CD4-positive, alpha-beta memory T cell (primary cell): ENCODE results near the gene SMYD3. TPM values are rescaled to one million over a fixed set of nuclear protein-coding genes. Genes with fewer than 3 reads are reported as not detected.
A peak's percentile ranks its signal among the peaks of the same experiment; 100 is the strongest.

Experiments
- CTCF ChIA-PET: fragments of 350-600 bp; sonication (Branson Sonifier 250); formaldehyde crosslinking; loops from one replicate; lab custom pipeline; 2021; ENCODE audit warnings: inconsistent platforms; ENCODE audit not compliant: partially characterized antibody; lab: Charles Lee
- POLR2A ChIA-PET: fragments of 350-600 bp; sonication (Branson Sonifier 250); formaldehyde crosslinking; loops from one replicate; lab custom pipeline; 2021; ENCODE audit not compliant: partially characterized antibody; lab: Charles Lee
- DNase-seq, 5 donors: peaks; one replicate each; pipeline versions ENCODE4 v3.0.0 to v3.0.0-alpha.2; 2020 to 2022; ENCODE audit warnings: mixed read lengths in 1 of 5
- H3K27ac ChIP-seq: one replicate; pipeline ENCODE4 v1.7.0; 2013; ENCODE audit warnings: low read depth, low read length
- H3K27me3 ChIP-seq: 2 replicates; pipeline ENCODE4 v1.7.0; 2013; ENCODE audit warnings: mild to moderate bottlenecking, low read length, moderate library complexity; ENCODE audit not compliant: insufficient read depth
- H3K36me3 ChIP-seq: 2 replicates; pipeline ENCODE4 v1.7.0; 2013; ENCODE audit warnings: mild to moderate bottlenecking, low read length, moderate library complexity; ENCODE audit not compliant: insufficient read depth
- H3K4me1 ChIP-seq: 2 replicates; pipeline ENCODE4 v1.7.0; 2013; ENCODE audit warnings: mild to moderate bottlenecking, low read length, moderate library complexity; ENCODE audit not compliant: insufficient read depth
- H3K4me3 ChIP-seq, 2 donors: one replicate each; pipeline ENCODE4 v1.7.0; 2013; ENCODE audit warnings: low read length in 2 of 2, mild to moderate bottlenecking in 1 of 2
- H3K9me3 ChIP-seq, 2 donors: one replicate each; pipeline ENCODE4 v1.7.0; 2013; ENCODE audit warnings: low read length in 2 of 2, control low read depth in 1 of 2; ENCODE audit not compliant: control insufficient read depth in 1 of 2
- H3K27ac Mint-ChIP-seq, 7 donors: one replicate each; pipeline ENCODE4 v1.8.0; 2020 to 2021; ENCODE audit warnings: mixed read lengths in 7 of 7, mild to moderate bottlenecking in 6 of 7, inconsistent platforms in 3 of 7, moderate library complexity in 3 of 7
- H3K27me3 Mint-ChIP-seq, 2 donors: one replicate each; pipeline ENCODE4 v1.8.0; 2020 to 2021; ENCODE audit warnings: mixed read lengths in 2 of 2
- H3K36me3 Mint-ChIP-seq, 2 donors: one replicate each; pipeline ENCODE4 v1.8.0; 2020 to 2021; ENCODE audit warnings: mixed read lengths in 2 of 2, inconsistent platforms in 1 of 2, mild to moderate bottlenecking in 1 of 2
- H3K4me1 Mint-ChIP-seq, 4 donors: one replicate each; pipeline ENCODE4 v1.8.0; 2020 to 2021; ENCODE audit warnings: mixed read lengths in 4 of 4, mild to moderate bottlenecking in 1 of 4
- H3K4me3 Mint-ChIP-seq, 8 donors: one replicate each; pipeline ENCODE4 v1.8.0; 2020 to 2021; ENCODE audit warnings: mixed read lengths in 8 of 8, mild to moderate bottlenecking in 7 of 8, moderate library complexity in 6 of 8, inconsistent platforms in 3 of 8
- H3K9me3 Mint-ChIP-seq, 8 donors: one replicate each; pipeline ENCODE4 v1.8.0; 2020 to 2021; ENCODE audit warnings: mixed read lengths in 8 of 8, mild to moderate bottlenecking in 5 of 8, inconsistent platforms in 3 of 8, moderate library complexity in 1 of 8
- intact Hi-C: fragments of 100-400 bp; cut with micrococcal nuclease; formaldehyde crosslinking; loops from one replicate; pipeline ENCODE4 v1.15.1; 2023
- polyA plus RNA-seq, 2 donors: library from polyadenylated mRNA; unstranded; fragments of 300-500 nt; fragmentation: Illumina TruSeq; gene quantifications; one replicate each; pipeline ENCODE4 v1.2.3, GENCODE V29; 2021
- total RNA-seq, 2 experiments: library from RNA; stranded (reverse); gene quantifications; one replicate each; pipeline ENCODE4 v1.2.3, GENCODE V29; 2021

Gene SMYD3
- total and polyA plus RNA-seq, 4 experiments from 2014 or later, result 19.5 to 28.9 (median 22.9) TPM

DNA sequence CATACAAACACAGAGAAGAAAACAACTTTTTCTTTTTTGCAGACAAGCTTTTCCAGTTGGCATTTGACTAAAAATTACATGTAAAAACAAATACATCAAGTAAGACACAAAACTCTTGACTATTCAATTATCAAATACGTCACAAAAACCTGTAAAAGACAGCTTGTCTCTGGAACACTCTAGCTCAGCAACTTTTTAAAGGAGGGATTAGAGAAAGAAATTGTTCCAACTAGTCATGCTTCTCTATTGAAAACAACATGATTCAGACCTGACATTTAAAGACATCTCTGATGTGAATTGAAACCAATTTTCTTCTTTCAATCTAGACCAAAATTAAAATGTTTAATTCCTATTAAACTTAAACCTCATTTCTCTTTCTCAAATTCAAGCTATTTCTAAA, 30.3 kb downstream of the SMYD3 start:
- no peak for DNase-seq
- CTCF ChIA-PET, result interaction anchor here (0.9 kb wide), 1 partner anchor 13 kb away, joined by 3 read pairs; no protein-coding TSS in a partner anchor
- no peaks in the 10 kb centered on the region for H3K27me3 ChIP-seq

DNA sequence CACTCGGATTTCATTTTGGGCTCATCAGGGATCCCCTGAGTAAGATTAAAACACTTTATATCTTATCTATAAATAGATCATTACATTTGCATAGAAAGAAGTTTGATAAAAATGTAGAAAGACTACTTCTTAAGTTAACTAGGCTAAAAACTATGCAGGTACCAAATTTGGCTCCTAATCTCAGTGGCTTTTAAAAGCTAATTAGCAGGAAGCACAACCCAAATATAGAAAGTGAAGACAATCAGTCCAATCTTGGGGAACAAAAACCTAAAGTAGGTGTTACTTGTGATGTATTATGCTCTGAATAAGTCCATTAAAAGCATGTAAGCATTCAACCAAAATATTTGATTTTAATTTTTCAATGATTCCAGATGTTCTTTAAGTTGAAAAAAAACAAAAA, 35.4 kb downstream of the SMYD3 start:
- no peak overlapping the region for H3K4me3 ChIP-seq
- intact Hi-C loops, result no loop called here
- H3K27me3 Mint-ChIP-seq, result no peaks in the 10 kb centered on the region
- H3K27ac ChIP-seq, result no peak overlapping the region
- H3K27me3 ChIP-seq, result no peaks in the 10 kb centered on the region
- H3K4me3 Mint-ChIP-seq, result no peak overlapping the region
- no peaks in the 10 kb centered on the region for H3K9me3 Mint-ChIP-seq
- CTCF ChIA-PET, result no interaction called here
- POLR2A ChIA-PET, result no interaction called here
- H3K4me1 Mint-ChIP-seq, result peaks cover 0 to 4% (median under 1%) of the 10 kb centered on the region in 4 donors
- no peaks in the 10 kb centered on the region for H3K36me3 Mint-ChIP-seq
- no peak for DNase-seq
- no peak overlapping the region for H3K27ac Mint-ChIP-seq
- no peaks in the 10 kb centered on the region for H3K36me3 ChIP-seq
- H3K9me3 ChIP-seq, result no peaks in the 10 kb centered on the region
- no peaks in the 10 kb centered on the region for H3K4me1 ChIP-seq

More for the DNA sequence above, 30.3 kb downstream of the SMYD3 start:
- Mint-ChIP-seq H3K9me3 (no peaks in the 10 kb centered on the region), H3K27me3 (no peaks in the 10 kb centered on the region), H3K36me3 (no peaks in the 10 kb centered on the region), H3K4me1 (peaks cover 0 to 11% (median 8%) of the 10 kb centered on the region in 4 donors), H3K4me3 (no peak overlapping the region), H3K27ac (no peak overlapping the region)
- Histone ChIP-seq H3K9me3 (no peaks in the 10 kb centered on the region), H3K27ac (no peak overlapping the region), H3K4me3 (no peak overlapping the region), H3K36me3 (no peaks in the 10 kb centered on the region), H3K4me1 (no peaks in the 10 kb centered on the region)
- intact Hi-C loops, result no loop called here
- POLR2A ChIA-PET, result no interaction called here

DNA sequence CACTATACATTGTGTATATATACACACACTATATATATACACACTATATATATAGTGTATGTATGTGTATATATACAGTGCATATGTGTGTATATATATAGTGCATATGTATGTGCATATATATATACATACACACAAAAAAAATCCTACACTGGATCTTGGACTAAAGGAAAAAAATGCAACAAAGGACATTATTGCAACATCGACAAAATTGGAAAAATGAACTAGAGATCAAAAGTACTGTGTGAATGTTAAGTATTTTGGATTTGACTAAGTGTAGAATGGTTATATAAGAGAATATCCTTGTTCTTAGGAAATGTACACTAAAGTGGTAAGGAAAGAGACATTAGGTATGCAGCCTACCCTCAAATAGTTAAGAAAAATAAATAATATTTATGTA, 36.5 kb downstream of the SMYD3 start:
- H3K4me3 Mint-ChIP-seq, result no peak overlapping the region
- Histone ChIP-seq H3K27ac (no peak overlapping the region), H3K4me3 (no peak overlapping the region), H3K36me3 (no peaks in the 10 kb centered on the region), H3K27me3 (no peaks in the 10 kb centered on the region), H3K4me1 (no peaks in the 10 kb centered on the region), H3K9me3 (no peaks in the 10 kb centered on the region)
- no peaks in the 10 kb centered on the region for H3K9me3 Mint-ChIP-seq
- peaks cover 2 to 3% of the 10 kb centered on the region in 2 donors for H3K36me3 Mint-ChIP-seq
- ChIA-PET CTCF (no interaction called here), POLR2A (no interaction called here)
- H3K27me3 Mint-ChIP-seq, result no peaks in the 10 kb centered on the region
- no peak overlapping the region for H3K27ac Mint-ChIP-seq
- intact Hi-C loops, result no loop called here
- DNase-seq, result no peak
- H3K4me1 Mint-ChIP-seq, result peaks cover 0 to 4% (median 3%) of the 10 kb centered on the region in 4 donors

DNA sequence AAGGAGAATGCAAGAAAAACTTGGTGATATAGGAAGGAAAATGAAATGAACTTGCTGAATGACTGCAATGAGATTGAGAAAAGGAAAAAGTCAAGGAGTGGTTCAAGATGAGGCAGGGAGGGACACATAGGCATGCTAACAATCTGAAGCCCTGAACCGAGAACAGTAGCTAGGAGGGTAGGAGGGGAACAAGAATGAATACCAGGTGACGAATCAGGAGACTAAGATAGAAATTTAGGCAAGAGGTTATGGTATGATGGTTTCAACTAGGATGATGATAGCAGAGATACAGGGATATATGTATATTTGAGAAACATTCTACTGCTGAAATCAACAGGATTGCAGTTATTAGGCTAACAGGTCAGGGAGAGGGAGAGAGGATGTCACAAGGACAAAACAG, 44.1 kb downstream of the SMYD3 start:
- peaks cover 2 to 26% of the 10 kb centered on the region in 2 donors for H3K36me3 Mint-ChIP-seq
- intact Hi-C loops, result no loop called here
- peaks cover 8 to 17% (median 13%) of the 10 kb centered on the region in 4 donors for H3K4me1 Mint-ChIP-seq
- no peak for DNase-seq
- ChIA-PET CTCF (interaction anchor here (0.5 to 0.7 kb wide), 2 partner anchors 219 to 1860 kb away, joined by 3 to 5 read pairs; no protein-coding TSS in a partner anchor), POLR2A (no interaction called here)
- peak overlapping the region in 1 of 7 donors; percentile 33 for H3K27ac Mint-ChIP-seq
- Histone ChIP-seq H3K27ac (no peak overlapping the region), H3K4me1 (no peaks in the 10 kb centered on the region), H3K27me3 (no peaks in the 10 kb centered on the region), H3K9me3 (no peaks in the 10 kb centered on the region), H3K4me3 (no peak overlapping the region), H3K36me3 (no peaks in the 10 kb centered on the region)
- H3K9me3 Mint-ChIP-seq, result peaks cover 0 to 3% (median 0%) of the 10 kb centered on the region in 8 donors
- no peaks in the 10 kb centered on the region for H3K27me3 Mint-ChIP-seq
- H3K4me3 Mint-ChIP-seq, result no peak overlapping the region

DNA sequence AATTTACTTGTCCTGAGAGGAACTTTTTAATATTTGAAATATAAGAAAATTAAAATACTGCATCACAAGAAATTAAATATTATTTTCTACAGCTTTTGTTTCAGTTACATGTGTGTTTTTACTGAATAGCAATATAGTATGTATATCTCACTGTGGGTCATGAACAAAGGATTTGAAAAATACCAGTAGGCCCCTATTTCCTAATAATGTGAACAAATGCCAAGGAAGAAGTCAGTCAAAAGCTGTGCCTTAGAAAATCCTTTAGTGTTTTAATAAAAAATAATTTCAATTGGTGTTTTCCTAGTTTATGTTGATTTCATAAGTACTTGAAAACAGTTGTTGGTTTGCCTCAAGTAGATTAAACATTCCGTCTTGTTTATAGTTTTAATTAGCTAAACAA, 46.7 kb downstream of the SMYD3 start:
- H3K9me3 Mint-ChIP-seq, result peaks cover 0 to 3% (median 0%) of the 10 kb centered on the region in 8 donors
- H3K4me3 Mint-ChIP-seq, result no peak overlapping the region
- H3K4me3 ChIP-seq, result no peak overlapping the region
- H3K4me1 Mint-ChIP-seq, result peaks cover 8 to 26% (median 19%) of the 10 kb centered on the region in 4 donors
- no peak overlapping the region for H3K27ac ChIP-seq
- CTCF ChIA-PET, result interaction anchor here (1.5 kb wide), 1 partner anchor 11 kb away, joined by 8 read pairs; no protein-coding TSS in a partner anchor
- H3K27me3 Mint-ChIP-seq, result no peaks in the 10 kb centered on the region
- H3K36me3 ChIP-seq, result no peaks in the 10 kb centered on the region
- H3K27ac Mint-ChIP-seq, result no peak overlapping the region
- H3K4me1 ChIP-seq, result no peaks in the 10 kb centered on the region
- no peaks in the 10 kb centered on the region for H3K9me3 ChIP-seq
- intact Hi-C loops, result no loop called here
- H3K36me3 Mint-ChIP-seq, result peaks cover 0 to 23% of the 10 kb centered on the region in 2 donors
- POLR2A ChIA-PET, result no interaction called here
- no peak for DNase-seq
- no peaks in the 10 kb centered on the region for H3K27me3 ChIP-seq

DNA sequence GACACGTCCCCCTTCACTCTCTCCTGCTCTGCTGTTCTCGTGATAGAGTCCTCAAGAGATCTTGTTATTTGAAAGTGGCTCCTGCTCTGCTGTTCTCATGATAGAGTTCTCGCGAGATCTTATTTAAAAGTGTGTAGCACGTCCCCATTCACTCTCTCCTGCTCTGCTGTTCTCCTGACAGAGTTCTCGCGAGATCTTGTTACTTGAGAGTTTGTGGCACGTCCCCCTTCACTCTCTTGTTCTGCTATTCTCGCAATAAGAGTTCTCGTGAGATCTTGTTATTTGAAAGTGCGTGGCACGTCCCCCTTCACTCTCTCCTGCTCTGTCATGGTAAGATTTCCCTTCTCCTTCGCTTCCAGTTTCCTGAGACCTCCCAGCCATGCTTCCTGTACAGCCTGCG, 47.9 kb downstream of the SMYD3 start:
- H3K36me3 Mint-ChIP-seq, result peaks cover 0 to 23% of the 10 kb centered on the region in 2 donors
- H3K27ac ChIP-seq, result no peak overlapping the region
- H3K9me3 ChIP-seq, result no peaks in the 10 kb centered on the region
- H3K36me3 ChIP-seq, result no peaks in the 10 kb centered on the region
- peaks cover 8 to 24% (median 19%) of the 10 kb centered on the region in 4 donors for H3K4me1 Mint-ChIP-seq
- no peaks in the 10 kb centered on the region for H3K4me1 ChIP-seq
- no peak for DNase-seq
- peak overlapping the region in 1 of 7 donors; percentile 58 for H3K27ac Mint-ChIP-seq
- H3K27me3 ChIP-seq, result no peaks in the 10 kb centered on the region
- ChIA-PET POLR2A (no interaction called here), CTCF (interaction anchor here (0.6 to 1.5 kb wide), 2 partner anchors 10 to 1001 kb away, joined by 4 to 8 read pairs; no protein-coding TSS in a partner anchor)
- H3K4me3 ChIP-seq, result no peak overlapping the region
- peaks cover 0 to 3% (median 0%) of the 10 kb centered on the region in 8 donors for H3K9me3 Mint-ChIP-seq
- no peaks in the 10 kb centered on the region for H3K27me3 Mint-ChIP-seq
- intact Hi-C loops, result no loop called here
- H3K4me3 Mint-ChIP-seq, result no peak overlapping the region

DNA sequence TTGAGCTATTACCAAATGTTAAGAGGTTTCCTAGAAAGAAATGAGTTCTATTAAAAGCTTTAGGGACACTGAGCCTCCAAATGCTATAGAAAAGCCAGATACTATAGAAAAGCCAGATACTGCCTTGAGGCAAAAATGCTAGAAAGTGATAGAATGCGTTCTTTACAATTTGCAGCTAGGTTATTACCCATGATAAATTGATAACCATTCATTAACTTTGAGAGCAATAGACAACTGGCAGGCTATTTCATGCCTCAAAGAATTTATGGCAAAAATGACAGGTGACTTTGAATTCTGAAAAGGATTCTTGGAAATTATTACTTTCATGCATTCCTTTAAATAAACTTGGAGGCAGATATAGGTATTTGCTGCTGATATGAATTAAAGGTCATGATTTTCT, 51.6 kb downstream of the SMYD3 start:
- Mint-ChIP-seq H3K27me3 (no peaks in the 10 kb centered on the region), H3K4me3 (no peak overlapping the region), H3K36me3 (peaks cover 0 to 13% of the 10 kb centered on the region in 2 donors), H3K4me1 (peaks cover 8 to 20% (median 18%) of the 10 kb centered on the region in 4 donors), H3K27ac (no peak overlapping the region), H3K9me3 (peaks cover 0 to 1% (median 0%) of the 10 kb centered on the region in 8 donors)
- Histone ChIP-seq H3K4me1 (no peaks in the 10 kb centered on the region), H3K27me3 (no peaks in the 10 kb centered on the region), H3K36me3 (no peaks in the 10 kb centered on the region), H3K4me3 (no peak overlapping the region), H3K9me3 (no peaks in the 10 kb centered on the region), H3K27ac (no peak overlapping the region)
- POLR2A ChIA-PET, result no interaction called here
- no peak for DNase-seq
- intact Hi-C loops, result no loop called here
- CTCF ChIA-PET, result no interaction called here
